ENCODE measurements around the gene PTPRM. TPM values are rescaled to one million over a fixed set of nuclear protein-coding genes. Genes with fewer than 3 reads are reported as not detected.

PTPRM gene
- total RNA-seq, 4 donors from 2014 or later = 81.5 to 98.9 (median 86.8) TPM

- no peaks in the 10 kb centered on the region for H3K4me1 ChIP-seq
- H3K4me3 ChIP-seq = no peak overlapping the region
- ATAC-seq = no peak
- 33 to 92% methylated on average over 1 to 4 of the region's 4 CpGs for WGBS, 2 donors (ENCODE audit: low coverage in 1 of 2)
- peaks cover 0 to 88% of the 10 kb centered on the region in 2 donors for H3K36me3 ChIP-seq
- no peaks in the 10 kb centered on the region for H3K27me3 ChIP-seq
- H3K27ac ChIP-seq = no peak overlapping the region
- TF ChIP-seq CTCF (IDR thresholded peaks at IDR 0.05) (no peak), EP300 (IDR thresholded peaks at IDR 0.05) (no peak), POLR2AphosphoS5 (IDR thresholded peaks at IDR 0.05) (no peak), POLR2A (IDR thresholded peaks at IDR 0.05) (no peak)
- H3K9me3 ChIP-seq = no peaks in the 10 kb centered on the region
These were observed 835.1 kb downstream of the PTPRM start for GRCh38 chr18:8402237-8402636.

GRCh38 chr18:8403713-8404112 is 836.6 kb downstream of the PTPRM start:
- no peak overlapping the region for H3K27ac ChIP-seq
- H3K4me1 ChIP-seq = no peaks in the 10 kb centered on the region
- WGBS, 2 donors (ENCODE audit: low coverage in 1 of 2) = 83 to 100% methylated on average over 1 to 2 of the region's 2 CpGs
- no peak for ATAC-seq
- no peak for TF ChIP-seq CTCF (IDR thresholded peaks at IDR 0.05)
- TF ChIP-seq EP300 (IDR thresholded peaks at IDR 0.05) = no peak
- no peak overlapping the region for H3K4me3 ChIP-seq
- H3K9me3 ChIP-seq = no peaks in the 10 kb centered on the region
- peaks cover 0 to 88% of the 10 kb centered on the region in 2 donors for H3K36me3 ChIP-seq
- H3K27me3 ChIP-seq = no peaks in the 10 kb centered on the region

GRCh38 chr18:8406186-8406867 is 839.2 kb downstream of the PTPRM start:
- Histone ChIP-seq H3K4me1 (no peaks in the 10 kb centered on the region), H3K27me3 (no peaks in the 10 kb centered on the region), H3K27ac (no peak overlapping the region), H3K4me3 (no peak overlapping the region), H3K36me3 (peaks cover 0 to 67% of the 10 kb centered on the region in 2 donors), H3K9me3 (peaks cover 0 to 22% (median 3%) of the 10 kb centered on the region in 3 donors)
- no peak for ATAC-seq
- 68 to 76% methylated on average over 9 to 10 of the region's 10 CpGs for WGBS, 2 donors (ENCODE audit: low coverage in 1 of 2)
- TF ChIP-seq EP300 (IDR thresholded peaks at IDR 0.05) (no peak), POLR2A (IDR thresholded peaks at IDR 0.05) (no peak), POLR2AphosphoS5 (IDR thresholded peaks at IDR 0.05) (no peak), CTCF (IDR thresholded peaks at IDR 0.05) (no peak)

- H3K36me3 ChIP-seq = peaks cover 0 to 62% of the 10 kb centered on the region in 2 donors
- H3K27ac ChIP-seq = no peak overlapping the region
- H3K9me3 ChIP-seq = peaks cover 0 to 28% (median 3%) of the 10 kb centered on the region in 3 donors
- H3K27me3 ChIP-seq = no peaks in the 10 kb centered on the region
- TF ChIP-seq CTCF (IDR thresholded peaks at IDR 0.05) (no peak), POLR2AphosphoS5 (IDR thresholded peaks at IDR 0.05) (no peak), EP300 (IDR thresholded peaks at IDR 0.05) (no peak), POLR2A (IDR thresholded peaks at IDR 0.05) (no peak)
- no peaks in the 10 kb centered on the region for H3K4me1 ChIP-seq
- 83% methylated on average over 11 of the region's 15 CpGs; no CpG with 5 or more reads in 1 of the 2 donors for WGBS, 2 donors (ENCODE audit: low coverage in 1 of 2)
- no peak overlapping the region for H3K4me3 ChIP-seq
- no peak for ATAC-seq
These were observed 839.7 kb downstream of the PTPRM start for GRCh38 chr18:8406868-8407250.

DNA sequence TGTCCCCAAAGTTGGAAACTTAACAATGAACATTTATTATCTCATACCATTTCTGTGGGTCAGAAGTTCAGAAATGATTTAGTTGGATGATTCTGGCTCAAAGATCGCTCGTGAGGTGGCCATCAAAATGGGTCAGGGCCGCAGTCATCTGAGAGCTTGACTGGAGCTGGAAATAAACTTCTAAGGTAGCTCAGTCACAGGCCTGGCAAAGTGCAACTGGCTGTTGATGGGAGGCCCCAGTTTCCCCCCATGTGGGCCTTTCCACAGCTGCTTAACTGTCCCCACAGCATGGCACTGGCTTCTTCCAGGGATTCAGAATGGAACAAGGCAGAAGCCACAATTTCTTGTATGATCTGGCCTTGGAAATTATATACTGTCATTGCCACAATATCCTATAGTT is 842.0 kb downstream of the PTPRM start:
- H3K4me1 ChIP-seq = no peaks in the 10 kb centered on the region
- H3K4me3 ChIP-seq = no peak overlapping the region
- H3K9me3 ChIP-seq = peaks cover 0 to 51% (median 3%) of the 10 kb centered on the region in 3 donors
- H3K27ac ChIP-seq = no peak overlapping the region
- ATAC-seq = no peak
- WGBS, 2 donors (ENCODE audit: low coverage in 1 of 2) = 100% methylated on average over 2 of the region's 3 CpGs; no CpG with 5 or more reads in 1 of the 2 donors
- TF ChIP-seq POLR2AphosphoS5 (IDR thresholded peaks at IDR 0.05) (no peak), POLR2A (IDR thresholded peaks at IDR 0.05) (no peak), CTCF (IDR thresholded peaks at IDR 0.05) (no peak), EP300 (IDR thresholded peaks at IDR 0.05) (no peak)
- peaks cover 0 to 51% of the 10 kb centered on the region in 2 donors for H3K36me3 ChIP-seq
- H3K27me3 ChIP-seq = no peaks in the 10 kb centered on the region

All from gastroesophageal sphincter (tissue), 4 donors.